AG04449 (cell line): ENCODE data around the gene GRM1.
A peak's percentile ranks its signal among the peaks of the same experiment; 100 is the strongest.

Source experiments
- CTCF ChIA-PET: fragments of 350-600 bp; formaldehyde crosslinking; extraction: SDS; loops from one replicate; lab custom pipeline; 2021; ENCODE audit warnings: antibody characterized with exemption; lab: Yijun Ruan, JAX
- POLR2A ChIA-PET: fragments of 400-600, 350-600 bp; formaldehyde crosslinking; extraction: SDS; loops from one replicate; lab custom pipeline; 2020; ENCODE audit warnings: antibody characterized with exemption, inconsistent platforms; lab: Yijun Ruan, JAX
- DNase-seq: peaks from one replicate; pipeline ENCODE4 v3.0.0-alpha.2; 2010; ENCODE audit warnings: low read depth, low spot score
- H3K4me3 ChIP-seq: 2 replicates; pipeline ENCODE4 v1.5.1; 2011; ENCODE audit warnings: low read depth, mild to moderate bottlenecking, control low read depth, low read length
- CTCF ChIP-seq: IDR thresholded peaks from one replicate; pipeline ENCODE4 v1.5.1; 2011; ENCODE audit warnings: mild to moderate bottlenecking, moderate library complexity, low read length, control low read depth, inconsistent platforms; ENCODE audit not compliant: insufficient read depth; ENCODE audit errors: missing control alignments

Gene GRM1

GRCh38 chr6:146358431-146359046, 329.7 kb downstream of the GRM1 start:
- CTCF ChIA-PET = no interaction called here
- POLR2A ChIA-PET = no interaction called here
- no peak for TF ChIP-seq CTCF
- H3K4me3 ChIP-seq = peak overlapping the region; percentile 33
- no peak for DNase-seq

GRCh38 chr6:146359131-146359530, 330.3 kb downstream of the GRM1 start:
- CTCF ChIA-PET = no interaction called here
- TF ChIP-seq CTCF = no peak
- DNase-seq = no peak
- H3K4me3 ChIP-seq = no peak overlapping the region
- POLR2A ChIA-PET = no interaction called here

GRCh38 chr6:146361128-146361924, 332.5 kb downstream of the GRM1 start:
- no peak for TF ChIP-seq CTCF
- ChIA-PET POLR2A (no interaction called here), CTCF (no interaction called here)
- DNase-seq = no peak
- no peak overlapping the region for H3K4me3 ChIP-seq

GRCh38 chr6:146363838-146364607, 335.2 kb downstream of the GRM1 start:
- ChIA-PET POLR2A (no interaction called here), CTCF (interaction anchor here (1.5 kb wide), 1 partner anchor 17 kb away, joined by 4 read pairs; no protein-coding TSS in a partner anchor)
- H3K4me3 ChIP-seq = no peak overlapping the region
- no peak for DNase-seq
- TF ChIP-seq CTCF = no peak

- no peak for TF ChIP-seq CTCF
- POLR2A ChIA-PET = no interaction called here
- no peak overlapping the region for H3K4me3 ChIP-seq
- CTCF ChIA-PET = no interaction called here
- no peak for DNase-seq
Measured at GRCh38 chr6:146364816-146365594, 336.1 kb downstream of the GRM1 start.

- ChIA-PET POLR2A (no interaction called here), CTCF (no interaction called here)
- TF ChIP-seq CTCF = no peak
- no peak overlapping the region for H3K4me3 ChIP-seq
- DNase-seq = no peak
Measured at GRCh38 chr6:146367061-146367460, 338.2 kb downstream of the GRM1 start.
